ENCODE data around the gene PCOLCE2.

DNA sequence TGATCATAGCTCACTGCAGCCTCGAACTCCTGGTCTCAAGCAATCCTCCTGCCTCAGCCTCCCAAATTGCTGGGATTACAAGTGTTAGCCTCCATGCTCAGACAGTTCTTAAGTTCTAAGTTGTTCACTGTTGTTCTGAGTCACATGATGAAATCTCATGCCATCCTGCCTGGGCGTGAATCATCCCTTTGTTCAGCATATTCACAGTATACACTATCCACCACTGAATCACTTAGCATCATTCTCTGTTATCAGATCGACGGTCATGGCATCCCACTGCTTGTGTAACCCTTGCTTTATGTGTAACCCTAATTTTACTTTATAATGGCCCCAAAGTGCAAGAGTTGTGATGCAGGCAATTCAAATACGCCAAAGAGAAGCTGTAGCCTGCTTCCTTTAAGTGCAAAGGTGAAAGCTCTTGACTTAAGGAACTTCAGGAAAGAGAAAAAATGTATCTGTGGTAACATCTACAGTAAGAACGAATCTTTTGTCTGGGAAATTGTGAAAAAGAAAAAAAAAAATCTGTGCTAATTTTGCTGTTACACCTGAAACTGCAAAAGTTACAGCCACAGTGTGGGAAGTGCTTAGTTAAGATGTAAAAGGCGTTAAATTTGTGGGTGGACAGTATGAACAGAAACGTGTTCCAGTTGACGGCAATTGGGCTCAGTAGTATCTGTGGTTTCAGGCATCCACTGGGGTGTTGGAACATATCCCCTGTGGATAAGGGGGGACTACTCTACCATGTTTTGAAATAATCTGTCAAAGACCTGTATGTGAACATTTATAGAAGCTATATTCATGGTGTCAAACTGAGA, 80.6 kb downstream of the PCOLCE2 start:
- TF ChIP-seq CTCF (IDR thresholded peaks at IDR 0.05): no peak
- no peak for TF ChIP-seq POLR2A (IDR thresholded peaks at IDR 0.05)

Measured in thyroid gland (tissue), 4 donors.